ENCODE measurements around the gene HERC4. TPM values are rescaled to one million over a fixed set of nuclear protein-coding genes. Genes with fewer than 3 reads are reported as not detected.

HERC4 gene
- total and polyA plus RNA-seq, 2 donors (not counting 3 experiments of a cell fraction or from before 2014, with no cell fraction given): 10.6 to 73.7 TPM

GRCh38 chr10:67917169-67917568 lies 157.9 kb downstream of the HERC4 start:
- dilution Hi-C loops (cut with MboI; ENCODE audit: extremely low pct_ligation_motif_present, low sequenced_read_pairs) (loop anchor here (25.0 kb wide), 1 partner anchor 120 kb away; no protein-coding TSS in a partner anchor), intact Hi-C loops (cut with micrococcal nuclease) (no loop called here)
- BruUV-seq (replicated peaks): no TSS peak
- no peaks in the 10 kb centered on the region for H3K9me1 ChIP-seq (replicated peaks; ENCODE audit: control insufficient read depth, extremely low read depth, insufficient read depth, low read length)
- H3K36me3 ChIP-seq (ENCODE audit: control insufficient read depth in 2 of 2, extremely low read depth in 1 of 2, insufficient read depth in 2 of 2, low read length in 2 of 2): peaks cover 5 to 21% of the 10 kb centered on the region in 2 experiments
- POLR2A ChIA-PET: no interaction called here
- H3K9me3 ChIP-seq (replicated peaks; ENCODE audit: control insufficient read depth, insufficient read depth, low read length): no peaks in the 10 kb centered on the region
- no peak overlapping the region for H3K27ac ChIP-seq (ENCODE audit: insufficient read depth, low read depth, low read length)
- CTCF ChIA-PET: interaction anchor here (0.9 to 1.0 kb wide), 2 partner anchors 10 to 62 kb away, joined by 3 to 4 read pairs; no protein-coding TSS in a partner anchor
- no peak for DNase-seq (ENCODE audit: low read depth, low spot score)
- no peaks in the 10 kb centered on the region for H3K27me3 ChIP-seq (ENCODE audit: control insufficient read depth in 2 of 2, insufficient read depth in 2 of 2, low read length in 2 of 2)
- H4K20me1 ChIP-seq (replicated peaks; ENCODE audit: control insufficient read depth, extremely low read depth, insufficient read depth, low read length): no peaks in the 10 kb centered on the region
- H3K4me1 ChIP-seq (ENCODE audit: control insufficient read depth, extremely low read depth, insufficient read depth, low read length): no peaks in the 10 kb centered on the region
- no peak overlapping the region for H3K4me2 ChIP-seq (ENCODE audit: insufficient read depth, low read length)
- no peak overlapping the region for H3K4me3 ChIP-seq (replicated peaks in 1 of 3; ENCODE audit: insufficient read depth in 1 of 3, low read depth in 1 of 3, low read length in 3 of 3)
- no peak for TF ChIP-seq MYC (IDR thresholded peaks at IDR 0.05; ENCODE audit: low read depth, low read length)
- TF ChIP-seq CTCF (IDR thresholded peaks at IDR 0.05; ENCODE audit: extremely low read depth in 1 of 2, insufficient read depth in 1 of 2, low read depth in 1 of 2, low read length in 2 of 2): no peak
- no peak for TF ChIP-seq EZH2 (IDR thresholded peaks at IDR 0.05; ENCODE audit: borderline replicate concordance, low read depth, low read length, severe bottlenecking)
- TF ChIP-seq POLR2AphosphoS5 (IDR thresholded peaks at IDR 0.05; ENCODE audit: insufficient read depth, low read depth, low read length): no peak
- TF ChIP-seq JUN (IDR thresholded peaks at IDR 0.05; ENCODE audit: borderline replicate concordance, insufficient read depth, insufficient read length, low read depth): no peak
- no peak for TF ChIP-seq FOS (IDR thresholded peaks at IDR 0.05; ENCODE audit: borderline replicate concordance, insufficient read depth, low read length)
- no peak for TF ChIP-seq GATA2 (IDR thresholded peaks at IDR 0.05; ENCODE audit: insufficient read depth, insufficient read length, low read depth, low read length)
- TF ChIP-seq MAX (IDR thresholded peaks at IDR 0.05; ENCODE audit: insufficient read depth, insufficient read length): no peak
- TF ChIP-seq POLR2A (IDR thresholded peaks at IDR 0.05; ENCODE audit: low read depth, low read length): no peak
- H3K9ac ChIP-seq (replicated peaks; ENCODE audit: extremely low read depth, insufficient read depth, low read length): no peak overlapping the region
- H3K79me2 ChIP-seq (ENCODE audit: control insufficient read depth, insufficient read depth, low read length): no peaks in the 10 kb centered on the region
- H2AFZ ChIP-seq (ENCODE audit: low read depth, low read length): no peak overlapping the region
- FAIRE-seq: no peak

Data from endothelial cell of umbilical vein (primary cell).